ENCODE results near the gene MBTPS2. TPM values are rescaled to one million over a fixed set of nuclear protein-coding genes. Genes with fewer than 3 reads are reported as not detected.
"Not testable (repeated sequence)": the region's sequence is repeated elsewhere in the genome, so short reads cannot be mapped to it uniquely, and the experiment has no call there.

Gene MBTPS2
- total RNA-seq, 2 donors from 2014 or later = 14.0 to 14.4 TPM

GRCh38 chrX:21870494-21870893, 31.1 kb downstream of the MBTPS2 start:
- no peaks in the 10 kb centered on the region for H3K9me3 ChIP-seq
- no peak overlapping the region for H3K27ac ChIP-seq
- no peak overlapping the region for H3K4me3 ChIP-seq
- intact Hi-C loops (cut with DNase I) = no loop called here
- H3K27me3 ChIP-seq (replicated peaks; ENCODE audit: insufficient read depth) = no peaks in the 10 kb centered on the region
- H3K36me3 ChIP-seq = no peaks in the 10 kb centered on the region
- no peak for DNase-seq (ENCODE audit: low spot score)
- TF ChIP-seq POLR2AphosphoS5 (IDR thresholded peaks at IDR 0.05) = no peak
- no peak for TF ChIP-seq CTCF (IDR thresholded peaks at IDR 0.05)
- TF ChIP-seq POLR2A (IDR thresholded peaks at IDR 0.05) = no peak
- WGBS = 41% methylated on average over 1 of the region's 1 CpG
- no peaks in the 10 kb centered on the region for H3K4me1 ChIP-seq (replicated peaks)

- Histone ChIP-seq H3K27me3 (replicated peaks; ENCODE audit: insufficient read depth) (no peaks in the 10 kb centered on the region), H3K4me1 (replicated peaks) (no peaks in the 10 kb centered on the region), H3K36me3 (no peaks in the 10 kb centered on the region), H3K9me3 (no peaks in the 10 kb centered on the region), H3K4me3 (no peak overlapping the region), H3K27ac (no peak overlapping the region)
- no peak for TF ChIP-seq POLR2A (IDR thresholded peaks at IDR 0.05)
- TF ChIP-seq POLR2AphosphoS5 (IDR thresholded peaks at IDR 0.05) = no peak
- TF ChIP-seq CTCF (IDR thresholded peaks at IDR 0.05) = no peak
- DNase-seq (ENCODE audit: low spot score) = no peak
- 22% methylated on average over 4 of the region's 4 CpGs for WGBS
- intact Hi-C loops (cut with DNase I) = no loop called here
Observed at GRCh38 chrX:21873063-21873775, 33.8 kb downstream of the MBTPS2 start.

- H3K27ac ChIP-seq = peak overlapping the region in 1 of 2 donors; percentile 11
- H3K36me3 ChIP-seq; H3K4me1 ChIP-seq (replicated peaks); intact Hi-C loops (cut with DNase I); DNase-seq (ENCODE audit: low spot score); H3K4me3 ChIP-seq; H3K27me3 ChIP-seq (replicated peaks; ENCODE audit: insufficient read depth); H3K9me3 ChIP-seq: not testable (repeated sequence)
- WGBS = 50% methylated on average over 3 of the region's 3 CpGs
Observed at GRCh38 chrX:21874182-21874581, 34.8 kb downstream of the MBTPS2 start.

GRCh38 chrX:21875013-21875412, 35.6 kb downstream of the MBTPS2 start:
- no peaks in the 10 kb centered on the region for H3K36me3 ChIP-seq
- H3K27ac ChIP-seq = peak overlapping the region; percentile 30 to 35
- intact Hi-C loops (cut with DNase I) = no loop called here
- H3K4me3 ChIP-seq = no peak overlapping the region
- H3K27me3 ChIP-seq (replicated peaks; ENCODE audit: insufficient read depth) = no peaks in the 10 kb centered on the region
- WGBS = 13% methylated on average over 1 of the region's 1 CpG
- DNase-seq (ENCODE audit: low spot score) = no peak
- no peaks in the 10 kb centered on the region for H3K4me1 ChIP-seq (replicated peaks)
- H3K9me3 ChIP-seq = no peaks in the 10 kb centered on the region
- TF ChIP-seq POLR2A (IDR thresholded peaks at IDR 0.05) (no peak), CTCF (IDR thresholded peaks at IDR 0.05) (no peak), POLR2AphosphoS5 (IDR thresholded peaks at IDR 0.05) (peak; percentile 20)

- no peak overlapping the region for H3K4me3 ChIP-seq
- TF ChIP-seq POLR2AphosphoS5 (IDR thresholded peaks at IDR 0.05) = no peak
- TF ChIP-seq POLR2A (IDR thresholded peaks at IDR 0.05) = no peak
- TF ChIP-seq CTCF (IDR thresholded peaks at IDR 0.05) = no peak
- no peak for DNase-seq (ENCODE audit: low spot score)
- no peaks in the 10 kb centered on the region for H3K27me3 ChIP-seq (replicated peaks; ENCODE audit: insufficient read depth)
- WGBS = 94% methylated on average over 3 of the region's 3 CpGs
- H3K36me3 ChIP-seq = no peaks in the 10 kb centered on the region
- H3K27ac ChIP-seq = no peak overlapping the region
- no peaks in the 10 kb centered on the region for H3K4me1 ChIP-seq (replicated peaks)
- H3K9me3 ChIP-seq = no peaks in the 10 kb centered on the region
- intact Hi-C loops (cut with DNase I) = no loop called here
Observed at GRCh38 chrX:21881881-21882574, 42.6 kb downstream of the MBTPS2 start.
